Stimulated activated CD8-positive, alpha-beta memory T cell treated with anti-CD3 and anti-CD28 coated beads, Interleukin-15, amount 100 ng/mL, for 1 hour (primary cell): Measurements from ENCODE around the gene DYNC1LI1.
"Not testable (repeated sequence)": the region's sequence is repeated elsewhere in the genome, so short reads cannot be mapped to it uniquely, and the experiment has no call there.

Experiments used
- DNase-seq: peaks from one replicate; pipeline ENCODE4 v3.0.0-alpha.2; 2020; ENCODE audit warnings: low read depth

Gene DYNC1LI1

GRCh38 chr3:32583708-32584107 is 13.1 kb upstream of the DYNC1LI1 start:
- no peak for DNase-seq

DNA sequence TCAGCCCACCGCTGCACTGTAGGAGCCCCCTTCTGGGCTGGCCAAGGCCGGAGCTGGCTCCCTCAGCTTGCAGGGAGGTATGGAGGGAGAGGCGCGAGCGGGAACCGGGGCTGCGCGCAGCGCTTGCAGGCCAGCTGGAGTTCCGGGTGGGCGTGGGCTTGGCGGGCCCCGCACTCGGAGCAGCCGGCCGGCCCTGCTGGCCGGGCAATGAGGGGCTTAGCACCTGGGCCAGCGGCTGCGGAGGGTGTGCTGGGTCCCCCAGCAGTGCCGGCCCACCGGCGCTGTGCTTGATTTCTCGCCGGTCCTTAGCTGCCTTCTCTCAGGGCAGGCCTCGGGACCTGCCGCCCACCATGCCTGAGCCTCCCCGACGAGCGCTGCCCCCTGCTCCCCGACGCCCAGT is 8.0 kb upstream of the DYNC1LI1 start:
- not testable (repeated sequence) for DNase-seq

DNA sequence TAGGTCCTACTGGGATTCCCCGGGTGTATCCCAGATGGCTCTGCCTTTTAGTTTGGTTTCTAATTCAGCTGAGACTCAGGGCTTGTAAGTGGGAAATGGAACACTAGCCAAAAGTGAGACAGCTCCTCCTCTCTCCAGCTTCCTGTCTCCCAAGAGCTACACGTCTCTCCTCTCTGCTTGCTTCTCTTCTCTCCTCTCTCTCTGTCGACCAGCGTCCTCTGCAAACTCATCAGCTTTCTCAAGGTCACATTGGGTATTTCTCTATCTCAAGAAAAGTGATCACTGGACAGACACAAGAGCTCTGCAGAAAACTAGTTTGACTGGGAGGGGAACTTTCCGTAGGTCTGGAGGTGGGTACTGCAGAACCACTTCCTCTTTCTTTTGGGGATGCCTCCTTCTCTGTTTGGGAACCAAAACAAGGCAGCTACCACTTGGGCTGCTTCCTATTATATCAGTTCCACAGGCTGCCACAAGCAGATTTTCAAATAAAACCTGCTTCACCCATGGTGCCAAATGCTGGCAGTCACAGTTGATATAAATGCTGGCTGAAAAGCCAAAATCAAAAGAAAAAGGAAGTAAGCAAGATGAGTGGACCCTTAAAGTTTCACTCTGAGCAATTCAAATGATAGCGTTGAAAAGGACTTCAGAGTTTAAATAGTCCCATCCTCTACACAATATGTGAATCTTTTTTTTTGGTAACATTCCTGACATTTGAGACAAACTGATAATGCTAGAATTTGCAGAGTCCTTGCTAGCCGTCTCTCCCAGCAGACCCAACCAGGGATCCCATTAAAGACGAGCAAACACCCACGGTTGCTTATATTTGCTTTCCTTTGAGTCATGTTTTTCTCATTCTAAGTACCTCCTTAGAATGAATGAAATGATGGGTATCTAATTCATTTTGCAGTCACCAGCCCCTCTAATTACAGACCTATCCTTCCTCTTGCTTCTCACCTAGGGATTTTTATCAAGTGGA is 7.2 kb upstream of the DYNC1LI1 start:
- no peak for DNase-seq

DNA sequence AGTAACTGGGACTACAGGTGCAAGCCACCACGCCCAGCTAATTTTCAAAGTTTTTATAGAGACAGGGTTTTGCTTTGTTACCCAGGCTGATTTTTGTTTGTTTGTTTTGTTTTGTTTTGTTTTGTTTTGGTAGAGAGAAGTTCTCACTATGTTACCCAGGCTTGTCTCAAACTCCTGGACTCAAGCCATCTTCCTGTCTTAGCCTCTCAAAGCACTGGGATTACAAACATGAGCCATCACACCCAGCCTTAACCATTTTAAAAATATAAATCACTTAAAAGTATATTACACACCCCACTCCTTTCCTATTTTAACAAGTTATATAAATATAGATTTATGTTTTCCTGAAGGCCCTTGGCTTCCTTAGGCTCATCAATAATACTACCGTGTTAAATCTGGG is 6.5 kb upstream of the DYNC1LI1 start:
- no peak for DNase-seq

GRCh38 chr3:32575451-32576113 is 4.9 kb upstream of the DYNC1LI1 start:
- DNase-seq, result no peak

DNA sequence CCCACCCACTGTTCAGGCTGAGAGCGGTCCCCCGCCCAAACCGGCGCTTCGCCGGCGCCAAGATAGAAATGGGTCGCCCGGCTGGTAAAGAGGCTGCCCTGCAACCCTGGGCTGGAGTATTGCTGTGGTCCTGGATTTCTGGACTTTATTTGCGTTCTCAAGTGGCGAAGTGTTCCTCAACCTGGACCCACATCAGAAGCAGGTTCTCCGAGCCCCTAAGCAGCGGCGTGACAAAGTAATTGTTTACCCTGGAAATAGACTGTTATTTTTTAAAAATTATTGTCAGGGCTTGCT is 481 bp upstream of the DYNC1LI1 start:
- no peak for DNase-seq

GRCh38 chr3:32569540-32570420 is 878 bp downstream of the DYNC1LI1 start:
- DNase-seq, result no peak

DNA sequence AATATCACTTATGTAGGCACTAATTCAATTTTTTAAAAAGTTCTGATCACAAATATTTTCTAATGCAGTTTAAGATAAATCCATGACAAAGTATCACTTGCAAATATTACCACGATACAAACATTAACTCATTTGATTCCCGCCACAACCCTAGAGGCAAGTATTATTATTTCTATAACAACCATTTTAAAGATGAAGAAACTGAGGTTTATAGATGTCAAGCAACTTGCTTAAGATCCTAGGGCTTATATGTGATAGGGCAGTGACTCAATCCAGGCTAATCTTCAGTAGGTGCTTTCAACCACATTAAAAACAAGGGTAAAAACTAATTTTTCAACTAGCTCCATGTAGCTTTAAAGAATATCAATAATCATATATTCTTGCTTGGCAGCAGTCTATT is 1.7 kb downstream of the DYNC1LI1 start:
- no peak for DNase-seq

GRCh38 chr3:32564195-32564594 is 6.5 kb downstream of the DYNC1LI1 start:
- DNase-seq, result no peak

DNA sequence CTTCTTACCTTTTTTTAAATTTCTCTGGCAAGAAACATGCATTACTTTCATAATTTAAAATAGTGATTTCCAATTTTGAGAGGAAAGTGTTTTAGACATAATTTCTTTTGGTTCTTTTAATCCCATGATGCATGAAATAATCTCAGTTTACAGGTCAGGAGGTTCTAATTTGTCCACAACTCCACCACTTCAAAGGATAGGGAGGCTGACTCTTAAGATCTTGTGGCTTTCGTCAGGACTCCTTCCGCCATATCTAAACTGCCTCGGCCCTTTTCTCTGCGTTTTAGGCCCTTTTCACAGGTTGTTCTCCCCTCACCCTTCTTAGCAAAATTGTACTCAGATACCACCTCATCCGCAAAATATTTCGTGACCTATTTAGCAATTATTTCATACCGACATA is 8.0 kb downstream of the DYNC1LI1 start:
- no peak for DNase-seq

GRCh38 chr3:32557640-32558352 is 12.9 kb downstream of the DYNC1LI1 start:
- no peak for DNase-seq

- no peak for DNase-seq
These were observed 14.3 kb downstream of the DYNC1LI1 start for GRCh38 chr3:32556332-32556731.

DNA sequence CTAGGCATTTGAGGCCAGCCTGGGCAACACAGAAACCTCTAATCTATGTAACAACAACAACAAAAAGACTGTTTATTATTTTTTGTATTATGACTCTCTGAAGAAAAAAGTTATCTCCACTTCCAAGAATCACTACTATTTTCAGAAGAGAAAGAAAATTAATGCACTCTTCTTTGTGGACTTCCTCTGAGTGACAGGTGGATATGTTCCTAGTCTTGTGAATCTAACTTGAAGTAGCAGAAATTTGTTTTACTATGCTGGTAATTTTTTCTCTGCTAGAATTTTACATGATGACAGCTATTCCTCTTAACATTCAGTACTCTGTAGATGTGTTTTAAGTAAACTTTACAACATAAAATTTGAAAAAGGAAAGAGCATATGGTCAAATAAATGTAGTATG is 16.7 kb downstream of the DYNC1LI1 start:
- DNase-seq, result no peak

DNA sequence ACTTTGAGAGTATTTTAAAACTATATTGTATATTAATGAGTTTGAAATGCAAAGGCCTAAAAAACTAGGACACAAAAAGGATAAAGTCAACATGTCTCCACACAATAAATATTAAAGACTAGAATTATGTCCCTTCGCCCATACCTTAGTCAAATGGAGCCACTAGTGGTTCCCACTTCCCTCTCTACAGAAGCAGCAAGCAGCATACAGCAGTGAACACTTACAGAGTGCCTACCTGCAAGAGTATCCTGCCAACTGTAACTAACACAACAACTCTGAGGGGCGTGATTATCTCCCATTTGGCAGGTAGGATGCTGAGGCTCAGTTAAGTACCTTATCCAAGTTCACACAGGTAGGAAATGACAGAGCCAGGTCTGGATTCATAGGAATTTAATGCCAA is 17.2 kb downstream of the DYNC1LI1 start:
- DNase-seq, result no peak

GRCh38 chr3:32552013-32552412 is 18.6 kb downstream of the DYNC1LI1 start:
- no peak for DNase-seq

GRCh38 chr3:32551496-32551895 is 19.2 kb downstream of the DYNC1LI1 start:
- no peak for DNase-seq

DNA sequence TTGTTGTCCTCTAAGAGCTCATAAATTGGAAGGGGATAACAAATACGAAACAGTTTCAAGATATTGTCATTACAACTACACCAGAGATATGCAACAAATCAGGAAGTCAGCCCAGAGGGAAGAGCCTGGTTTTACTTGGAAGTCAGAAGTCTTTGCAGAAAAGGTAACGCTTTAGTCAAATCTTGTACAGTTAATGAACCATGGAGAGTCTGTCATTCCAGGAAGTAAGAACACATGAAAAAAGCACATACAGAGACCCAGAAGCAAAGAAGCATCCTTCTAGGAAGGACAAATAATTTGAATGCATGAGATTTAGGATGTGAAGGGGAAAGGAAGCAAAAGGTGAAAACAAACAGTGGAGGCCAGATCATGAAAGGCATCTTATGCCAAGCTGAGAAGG is 19.6 kb downstream of the DYNC1LI1 start:
- DNase-seq, result no peak

DNA sequence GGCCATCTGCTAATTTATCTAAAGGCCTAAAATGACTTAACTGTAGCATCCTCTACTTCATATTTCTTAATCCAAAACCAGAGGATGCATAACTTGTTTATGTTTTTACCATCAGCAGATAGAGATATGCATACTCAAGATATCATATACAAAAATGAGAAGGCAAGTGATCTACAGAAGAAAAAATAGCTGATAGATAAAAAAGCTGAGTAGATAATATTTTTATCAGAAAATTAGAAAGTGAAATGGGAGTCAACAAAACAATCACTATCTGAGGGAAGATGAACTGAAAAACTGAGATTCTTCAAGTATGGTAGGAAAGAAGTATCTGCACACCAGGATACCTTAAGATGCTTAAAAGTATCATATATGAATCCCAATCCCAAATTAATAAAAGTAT is 25.4 kb downstream of the DYNC1LI1 start:
- no peak for DNase-seq

DNA sequence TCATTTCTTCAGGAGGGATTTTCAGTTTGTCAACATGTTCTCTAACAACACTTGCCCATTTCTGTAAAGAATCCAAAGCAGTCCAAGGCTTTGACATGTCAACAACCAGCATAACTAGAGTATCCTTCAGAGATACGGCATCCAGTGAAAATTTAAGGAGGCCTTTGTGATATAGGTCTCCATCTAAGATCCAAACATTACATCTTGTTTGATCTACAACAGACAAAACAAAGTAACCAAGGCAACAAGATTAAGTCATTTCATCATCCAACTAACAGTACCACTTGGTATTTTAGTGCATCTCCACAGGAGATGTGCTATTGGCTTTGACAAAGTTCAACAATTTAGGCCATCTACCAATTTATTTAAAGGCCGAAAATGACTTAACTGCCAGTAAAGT is 25.8 kb downstream of the DYNC1LI1 start:
- DNase-seq, result no peak

DNA sequence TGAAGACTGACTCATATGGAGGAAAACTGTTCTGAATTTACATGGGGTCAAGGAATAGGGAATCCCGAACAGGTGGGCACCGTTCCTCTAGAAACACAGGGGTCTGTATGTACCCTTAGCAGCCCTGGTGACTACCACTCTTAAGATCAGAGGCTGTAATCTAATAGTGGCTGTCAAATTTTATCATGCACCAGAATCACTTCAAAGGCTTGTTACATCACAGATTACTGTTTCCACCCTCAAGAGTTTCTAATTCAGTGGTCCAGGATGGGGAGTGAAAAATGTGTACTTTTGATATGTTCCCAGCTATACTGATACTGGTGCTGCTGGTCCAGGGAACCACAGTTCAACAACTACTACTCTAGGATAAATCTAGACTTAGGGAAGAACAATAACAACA is 27.9 kb downstream of the DYNC1LI1 start:
- DNase-seq, result no peak

GRCh38 chr3:32540899-32541298 is 29.8 kb downstream of the DYNC1LI1 start:
- DNase-seq, result no peak

DNA sequence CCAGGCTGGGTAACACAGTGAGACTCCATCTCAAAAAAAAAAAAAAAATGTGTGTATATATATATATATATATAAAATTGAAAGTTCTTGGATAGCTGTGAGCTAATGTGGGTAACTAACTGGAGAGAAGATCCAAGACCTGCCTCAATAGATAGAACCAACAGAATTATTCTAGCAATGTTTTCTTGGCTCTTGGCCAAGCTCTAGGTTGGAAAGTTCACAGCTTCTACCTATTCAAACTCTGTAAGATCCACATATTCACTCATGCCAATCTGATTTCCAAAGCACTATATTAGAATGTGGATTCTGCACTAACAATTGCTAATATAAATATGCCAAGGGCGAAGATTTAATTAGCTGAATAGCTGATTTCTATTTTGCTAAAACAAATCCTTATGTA is 38.2 kb downstream of the DYNC1LI1 start:
- no peak for DNase-seq
